ENCODE measurements around the gene TCF7L2. TPM values are rescaled to one million over a fixed set of nuclear protein-coding genes. Genes with fewer than 3 reads are reported as not detected.

The TCF7L2 gene
- polyA plus RNA-seq, 1 experiment = 6.3 TPM

- H3K27ac ChIP-seq (ENCODE audit: low read depth, low read length) = no peak overlapping the region
- H3K27me3 ChIP-seq (ENCODE audit: control insufficient read depth, insufficient read depth, low read length) = no peaks in the 10 kb centered on the region
- H3K9me3 ChIP-seq (ENCODE audit: control insufficient read depth, insufficient read depth, low read length) = no peaks in the 10 kb centered on the region
- DNase-seq (ENCODE audit: low read depth, low spot score) = no peak
- H3K4me3 ChIP-seq (ENCODE audit: low read depth, low read length) = no peak overlapping the region
- ChIA-PET POLR2A (interaction anchor here (0.7 kb wide), 1 partner anchor 394 kb away, joined by 3 read pairs; no protein-coding TSS in a partner anchor), CTCF (interaction anchor here (0.5 to 1.2 kb wide), 4 partner anchors 12 to 663 kb away, joined by 3 to 7 read pairs (median 4); no protein-coding TSS in a partner anchor)
- TF ChIP-seq, protein P1, sequence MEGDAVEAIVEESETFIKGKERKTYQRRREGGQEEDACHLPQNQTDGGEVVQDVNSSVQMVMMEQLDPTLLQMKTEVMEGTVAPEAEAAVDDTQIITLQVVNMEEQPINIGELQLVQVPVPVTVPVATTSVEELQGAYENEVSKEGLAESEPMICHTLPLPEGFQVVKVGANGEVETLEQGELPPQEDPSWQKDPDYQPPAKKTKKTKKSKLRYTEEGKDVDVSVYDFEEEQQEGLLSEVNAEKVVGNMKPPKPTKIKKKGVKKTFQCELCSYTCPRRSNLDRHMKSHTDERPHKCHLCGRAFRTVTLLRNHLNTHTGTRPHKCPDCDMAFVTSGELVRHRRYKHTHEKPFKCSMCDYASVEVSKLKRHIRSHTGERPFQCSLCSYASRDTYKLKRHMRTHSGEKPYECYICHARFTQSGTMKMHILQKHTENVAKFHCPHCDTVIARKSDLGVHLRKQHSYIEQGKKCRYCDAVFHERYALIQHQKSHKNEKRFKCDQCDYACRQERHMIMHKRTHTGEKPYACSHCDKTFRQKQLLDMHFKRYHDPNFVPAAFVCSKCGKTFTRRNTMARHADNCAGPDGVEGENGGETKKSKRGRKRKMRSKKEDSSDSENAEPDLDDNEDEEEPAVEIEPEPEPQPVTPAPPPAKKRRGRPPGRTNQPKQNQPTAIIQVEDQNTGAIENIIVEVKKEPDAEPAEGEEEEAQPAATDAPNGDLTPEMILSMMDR (IDR thresholded peaks at IDR 0.05; ENCODE audit: low read depth, low read length) = no peak
These were observed 189.0 kb downstream of the TCF7L2 start for GRCh38 chr10:113138937-113139585.

DNA sequence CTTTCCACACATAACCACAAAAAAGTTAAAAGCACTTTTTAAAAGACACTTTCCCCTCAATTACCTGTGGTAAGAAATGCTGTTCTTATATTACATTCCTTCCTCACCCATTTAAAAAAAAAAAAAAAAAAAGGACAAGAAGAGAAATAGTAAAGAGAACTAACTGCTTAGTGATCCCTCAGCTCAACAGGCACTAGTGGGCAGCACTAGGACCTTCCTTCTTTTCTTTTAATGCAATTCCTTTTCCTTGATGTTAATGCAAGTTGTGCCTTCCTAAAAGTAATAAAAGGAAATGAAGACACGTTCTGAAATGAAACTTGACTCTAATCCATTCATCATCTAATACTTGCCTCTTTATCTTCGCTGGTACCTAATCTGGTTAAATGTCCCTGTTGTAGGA lies 189.7 kb downstream of the TCF7L2 start:
- TF ChIP-seq, protein P1 (IDR thresholded peaks at IDR 0.05; ENCODE audit: low read depth, low read length) = peak; percentile 38
- Histone ChIP-seq H3K9me3 (ENCODE audit: control insufficient read depth, insufficient read depth, low read length) (no peaks in the 10 kb centered on the region), H3K27ac (ENCODE audit: low read depth, low read length) (no peak overlapping the region), H3K4me3 (ENCODE audit: low read depth, low read length) (no peak overlapping the region), H3K27me3 (ENCODE audit: control insufficient read depth, insufficient read depth, low read length) (no peaks in the 10 kb centered on the region)
- ChIA-PET POLR2A (interaction anchor here (0.7 kb wide), 1 partner anchor 395 kb away, joined by 3 read pairs; no protein-coding TSS in a partner anchor), CTCF (interaction anchor here (0.6 to 1.2 kb wide), 5 partner anchors 13 to 663 kb away, joined by 3 to 4 read pairs (median 3); no protein-coding TSS in a partner anchor)
- DNase-seq (ENCODE audit: low read depth, low spot score) = no peak

GRCh38 chr10:113140143-113141011 lies 190.3 kb downstream of the TCF7L2 start:
- ChIA-PET POLR2A (no interaction called here), CTCF (interaction anchor here (0.6 to 2.0 kb wide), 5 partner anchors 13 to 664 kb away, joined by 3 to 7 read pairs (median 3); no protein-coding TSS in a partner anchor)
- no peaks in the 10 kb centered on the region for H3K27me3 ChIP-seq (ENCODE audit: control insufficient read depth, insufficient read depth, low read length)
- DNase-seq (ENCODE audit: low read depth, low spot score) = no peak
- H3K9me3 ChIP-seq (ENCODE audit: control insufficient read depth, insufficient read depth, low read length) = no peaks in the 10 kb centered on the region
- TF ChIP-seq, protein P1 (IDR thresholded peaks at IDR 0.05; ENCODE audit: low read depth, low read length) = no peak
- H3K4me3 ChIP-seq (ENCODE audit: low read depth, low read length) = no peak overlapping the region
- no peak overlapping the region for H3K27ac ChIP-seq (ENCODE audit: low read depth, low read length)

- Histone ChIP-seq H3K27ac (ENCODE audit: low read depth, low read length) (no peak overlapping the region), H3K4me3 (ENCODE audit: low read depth, low read length) (no peak overlapping the region), H3K9me3 (ENCODE audit: control insufficient read depth, insufficient read depth, low read length) (no peaks in the 10 kb centered on the region), H3K27me3 (ENCODE audit: control insufficient read depth, insufficient read depth, low read length) (no peaks in the 10 kb centered on the region)
- TF ChIP-seq, protein P1 (IDR thresholded peaks at IDR 0.05; ENCODE audit: low read depth, low read length) = no peak
- DNase-seq (ENCODE audit: low read depth, low spot score) = no peak
- CTCF ChIA-PET = interaction anchor here (2.0 kb wide), 1 partner anchor 243 kb away, joined by 7 read pairs; no protein-coding TSS in a partner anchor
- POLR2A ChIA-PET = no interaction called here
These were observed 192.7 kb downstream of the TCF7L2 start for GRCh38 chr10:113142601-113143362.
